ENCODE measurements around the gene ETV2.
"Not testable (repeated sequence)": the region's sequence is repeated elsewhere in the genome, so short reads cannot be mapped to it uniquely, and the experiment has no call there.

The ETV2 gene, protein sequence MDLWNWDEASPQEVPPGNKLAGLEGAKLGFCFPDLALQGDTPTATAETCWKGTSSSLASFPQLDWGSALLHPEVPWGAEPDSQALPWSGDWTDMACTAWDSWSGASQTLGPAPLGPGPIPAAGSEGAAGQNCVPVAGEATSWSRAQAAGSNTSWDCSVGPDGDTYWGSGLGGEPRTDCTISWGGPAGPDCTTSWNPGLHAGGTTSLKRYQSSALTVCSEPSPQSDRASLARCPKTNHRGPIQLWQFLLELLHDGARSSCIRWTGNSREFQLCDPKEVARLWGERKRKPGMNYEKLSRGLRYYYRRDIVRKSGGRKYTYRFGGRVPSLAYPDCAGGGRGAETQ

DNA sequence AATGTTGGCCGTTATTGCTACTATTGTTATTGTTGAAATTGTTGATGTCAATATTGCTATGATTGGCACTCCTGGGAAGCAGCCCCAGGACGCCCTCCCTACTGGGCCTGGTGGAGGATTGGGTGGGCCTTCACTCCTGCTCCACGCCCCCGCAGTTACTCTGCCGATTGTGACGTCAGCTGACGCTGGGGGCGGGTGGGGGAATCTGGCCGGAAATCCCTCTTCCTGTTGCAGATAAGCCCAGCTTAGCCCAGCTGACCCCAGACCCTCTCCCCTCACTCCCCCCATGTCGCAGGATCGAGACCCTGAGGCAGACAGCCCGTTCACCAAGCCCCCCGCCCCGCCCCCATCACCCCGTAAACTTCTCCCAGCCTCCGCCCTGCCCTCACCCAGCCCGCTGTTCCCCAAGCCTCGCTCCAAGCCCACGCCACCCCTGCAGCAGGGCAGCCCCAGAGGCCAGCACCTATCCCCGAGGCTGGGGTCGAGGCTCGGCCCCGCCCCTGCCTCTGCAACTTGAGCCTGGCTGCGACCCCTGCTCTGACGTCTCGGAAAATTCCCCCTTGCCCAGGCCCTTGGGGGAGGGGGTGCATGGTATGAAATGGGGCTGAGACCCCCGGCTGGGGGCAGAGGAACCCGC lies at the start of gene ETV2:
Gene ETV2 (plus strand): TSS at position 231 of the 637 bp plus-strand sequence. CDS start 716 bp downstream, outside the sequence.
- no peak for DNase-seq

DNA sequence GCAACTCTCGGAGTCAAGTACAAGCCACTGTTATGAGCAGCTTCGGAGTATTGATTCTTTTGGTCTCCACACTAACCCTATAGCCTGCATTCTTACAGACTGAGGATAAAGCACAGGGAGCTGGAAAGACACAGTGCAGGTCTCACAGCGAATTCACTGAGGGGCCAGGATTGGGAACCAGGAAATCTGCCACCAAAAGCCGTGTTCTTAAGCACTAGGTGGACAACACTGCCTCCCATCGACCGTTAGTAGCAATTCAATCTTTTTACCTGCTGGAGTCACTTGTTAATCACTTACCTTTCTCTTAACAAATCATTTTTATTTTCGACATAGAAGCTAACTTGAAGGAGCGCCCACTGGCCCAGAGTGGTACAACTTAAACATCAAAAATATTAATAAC lies 49.3 kb upstream of the ETV2 start:
- no peak for DNase-seq

- DNase-seq = not testable (repeated sequence)
Measured at GRCh38 chr19:35595026-35595425, 46.5 kb upstream of the ETV2 start.

GRCh38 chr19:35595928-35596327 lies 45.6 kb upstream of the ETV2 start:
- DNase-seq = no peak

DNA sequence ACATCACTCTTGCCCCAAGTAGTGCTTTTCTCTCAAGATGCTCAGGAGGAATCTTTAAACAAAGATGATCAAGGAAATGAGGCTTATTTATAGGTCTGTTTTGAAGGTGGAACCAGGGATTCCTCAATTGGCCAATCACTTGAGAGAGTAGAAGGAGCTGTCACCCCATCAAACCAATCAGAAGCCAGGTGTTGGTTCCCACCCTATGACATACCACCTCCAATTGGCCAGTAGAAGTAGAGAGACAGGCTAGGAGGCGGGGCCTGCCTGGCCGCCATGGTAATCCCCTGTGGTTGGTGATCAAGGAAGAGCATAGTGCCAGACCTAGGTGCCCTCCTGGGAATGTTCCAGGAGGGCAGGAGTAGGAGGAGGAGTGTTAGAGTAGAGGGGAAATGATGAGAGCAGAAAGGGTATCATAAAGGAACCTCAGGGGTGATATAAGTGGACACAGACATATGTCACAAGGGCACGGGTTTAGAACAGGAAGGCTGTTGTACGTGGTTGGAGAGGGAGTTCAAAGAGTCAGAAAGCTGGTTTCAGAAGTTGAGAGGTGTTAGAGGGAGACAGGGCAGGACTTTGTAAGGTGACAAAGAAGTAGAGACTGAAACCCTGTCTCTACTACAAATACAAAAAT lies 45.1 kb upstream of the ETV2 start:
- DNase-seq = no peak

GRCh38 chr19:35601971-35602370 lies 39.6 kb upstream of the ETV2 start:
- no peak for DNase-seq

DNA sequence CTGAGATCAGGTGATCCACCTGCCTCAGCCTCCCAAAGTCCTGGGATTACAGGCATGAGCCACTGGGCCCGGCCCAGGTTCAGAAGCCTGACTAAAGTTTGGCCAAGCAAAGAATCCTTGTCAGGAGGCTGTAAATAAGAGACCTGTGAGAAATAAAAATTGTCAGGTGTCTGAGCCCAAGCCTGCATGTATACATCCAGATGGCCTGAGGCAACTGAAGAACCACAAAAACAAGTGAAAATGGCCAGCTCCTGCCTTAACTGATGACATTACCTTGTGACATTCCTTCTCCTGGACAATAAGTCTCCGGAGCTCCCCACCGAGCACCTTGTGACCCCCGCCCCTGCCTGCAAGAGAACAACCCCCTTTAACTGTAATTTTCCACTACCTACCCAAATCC lies 37.1 kb upstream of the ETV2 start:
- not testable (repeated sequence) for DNase-seq

- not testable (repeated sequence) for DNase-seq
Measured at GRCh38 chr19:35607170-35607569, 34.4 kb upstream of the ETV2 start.

DNA sequence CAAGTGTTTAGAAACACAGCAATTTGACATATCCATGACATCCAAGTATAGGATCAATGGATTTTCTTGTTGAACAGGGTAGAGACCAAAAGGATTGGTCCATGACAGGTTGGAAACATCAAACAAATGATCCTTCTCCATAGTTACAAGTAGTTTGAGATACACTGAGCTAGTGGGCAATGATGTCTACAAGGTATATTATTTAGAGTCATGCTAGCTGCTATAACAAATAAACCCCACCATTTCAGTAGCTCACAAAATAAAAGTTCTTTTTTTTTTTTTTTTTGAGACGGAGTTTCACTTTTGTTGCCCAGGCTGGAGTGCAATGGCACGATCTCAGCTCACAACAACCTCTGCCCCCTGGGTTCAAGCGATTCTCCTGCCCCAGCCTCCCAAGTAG lies 33.9 kb upstream of the ETV2 start:
- no peak for DNase-seq

- no peak for DNase-seq
Measured at GRCh38 chr19:35608251-35608650, 33.3 kb upstream of the ETV2 start.

- DNase-seq = no peak
Measured at GRCh38 chr19:35609851-35610353, 31.6 kb upstream of the ETV2 start.

DNA sequence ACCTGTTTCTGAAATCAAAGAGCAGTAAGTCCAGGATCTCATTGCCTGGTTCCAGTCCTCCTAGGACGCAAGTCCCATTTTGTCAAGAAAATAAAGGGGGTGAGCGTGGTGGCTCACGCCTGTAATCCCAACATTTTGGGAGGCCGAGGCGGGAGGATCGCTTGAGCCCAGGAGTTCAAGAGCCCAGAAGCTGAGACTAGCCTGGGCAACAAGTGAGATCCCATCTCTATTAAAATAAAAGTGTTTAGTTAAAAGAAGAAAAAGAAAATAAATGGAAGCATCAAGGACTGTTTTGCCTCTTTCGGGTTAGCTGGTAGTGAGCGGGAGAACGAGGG lies 29.4 kb upstream of the ETV2 start:
- no peak for DNase-seq

GRCh38 chr19:35612559-35613321 lies 28.8 kb upstream of the ETV2 start, which contains the start of gene HAUS5:
HAUS5 (plus strand) TSS chr19:35612735; CDS start chr19:35612795, 60 bp downstream.
- DNase-seq = peak; percentile 95

DNA sequence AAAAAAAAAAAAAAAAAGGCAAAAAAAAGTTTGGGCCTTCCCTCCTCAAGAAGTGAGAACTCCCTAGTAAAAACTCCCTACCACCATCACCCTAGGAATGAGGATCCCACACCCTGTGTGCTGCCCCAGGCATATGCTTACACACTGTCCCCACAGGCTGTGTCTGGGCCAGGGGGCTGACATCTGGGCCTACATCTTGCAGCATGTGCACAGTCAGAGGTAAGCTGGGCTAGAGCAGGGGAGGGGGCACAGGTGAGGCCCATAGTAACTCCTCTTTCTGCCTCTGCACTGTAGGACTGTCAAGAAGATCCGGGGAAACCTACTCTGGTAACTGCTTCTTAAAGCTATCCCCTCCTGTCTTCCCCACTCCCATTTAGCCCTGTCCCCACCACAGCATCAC lies 28.0 kb upstream of the ETV2 start:
- DNase-seq = no peak

DNA sequence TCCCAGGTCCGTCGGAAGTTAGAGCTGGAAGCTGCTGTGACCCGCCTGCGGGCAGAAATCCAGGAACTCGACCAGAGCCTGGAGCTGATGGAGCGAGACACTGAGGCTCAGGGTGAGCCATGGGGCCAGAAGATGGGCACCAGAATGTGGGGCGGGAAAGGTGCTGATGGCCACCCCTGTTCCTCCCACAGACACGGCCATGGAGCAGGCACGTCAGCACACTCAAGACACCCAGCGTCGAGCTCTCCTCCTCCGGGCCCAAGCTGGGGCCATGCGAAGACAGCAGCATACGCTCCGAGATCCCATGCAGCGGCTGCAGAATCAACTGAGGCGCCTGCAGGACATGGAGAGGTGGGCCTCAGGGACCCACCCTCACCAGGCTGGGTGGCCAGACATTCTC lies 26.5 kb upstream of the ETV2 start:
- DNase-seq = no peak

GRCh38 chr19:35618857-35619256 lies 22.7 kb upstream of the ETV2 start:
- no peak for DNase-seq

GRCh38 chr19:35619290-35619923 lies 22.1 kb upstream of the ETV2 start:
- DNase-seq = no peak

GRCh38 chr19:35620001-35620400 lies 21.5 kb upstream of the ETV2 start:
- DNase-seq = no peak

DNA sequence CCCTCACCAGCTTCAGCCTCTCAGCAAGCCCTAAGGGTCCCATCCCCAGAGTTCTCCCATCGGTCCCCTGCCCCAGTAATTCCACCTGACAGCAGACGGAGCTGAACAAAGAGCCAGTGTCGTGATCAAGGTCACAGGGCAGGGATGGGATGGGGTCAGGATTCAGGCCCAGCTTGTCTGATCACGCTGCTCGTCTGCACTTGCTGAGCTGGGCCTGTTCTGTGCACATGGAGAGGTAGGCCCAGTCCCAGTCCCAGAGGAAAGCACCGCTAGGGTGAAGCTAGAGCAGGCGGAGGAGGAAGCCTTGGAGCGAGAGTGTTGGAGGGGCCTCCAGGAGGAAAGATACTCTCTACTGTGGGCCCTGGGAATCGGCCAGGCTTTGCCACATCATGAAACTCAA lies 19.8 kb upstream of the ETV2 start:
- no peak for DNase-seq

DNA sequence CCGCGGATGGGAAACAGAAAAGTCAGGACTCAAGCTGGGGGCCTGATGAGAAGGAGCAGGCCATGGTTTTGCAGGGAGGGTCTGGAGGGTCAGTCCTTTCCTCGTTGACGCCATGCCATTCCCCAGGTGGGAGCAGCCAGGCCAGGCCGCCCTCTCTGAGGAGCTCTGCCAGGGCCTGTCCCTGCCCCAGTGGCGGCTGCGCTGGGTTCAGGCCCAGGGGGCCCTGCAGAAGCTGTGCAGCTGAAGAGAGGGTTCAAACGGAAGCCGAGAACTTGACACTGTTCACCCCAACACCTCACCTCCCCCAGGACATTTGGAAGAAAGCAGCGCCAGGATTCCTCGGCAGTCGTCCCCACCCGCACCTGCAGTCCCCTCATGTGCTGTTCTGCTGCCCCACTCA lies 18.8 kb upstream of the ETV2 start:
- no peak for DNase-seq

DNA sequence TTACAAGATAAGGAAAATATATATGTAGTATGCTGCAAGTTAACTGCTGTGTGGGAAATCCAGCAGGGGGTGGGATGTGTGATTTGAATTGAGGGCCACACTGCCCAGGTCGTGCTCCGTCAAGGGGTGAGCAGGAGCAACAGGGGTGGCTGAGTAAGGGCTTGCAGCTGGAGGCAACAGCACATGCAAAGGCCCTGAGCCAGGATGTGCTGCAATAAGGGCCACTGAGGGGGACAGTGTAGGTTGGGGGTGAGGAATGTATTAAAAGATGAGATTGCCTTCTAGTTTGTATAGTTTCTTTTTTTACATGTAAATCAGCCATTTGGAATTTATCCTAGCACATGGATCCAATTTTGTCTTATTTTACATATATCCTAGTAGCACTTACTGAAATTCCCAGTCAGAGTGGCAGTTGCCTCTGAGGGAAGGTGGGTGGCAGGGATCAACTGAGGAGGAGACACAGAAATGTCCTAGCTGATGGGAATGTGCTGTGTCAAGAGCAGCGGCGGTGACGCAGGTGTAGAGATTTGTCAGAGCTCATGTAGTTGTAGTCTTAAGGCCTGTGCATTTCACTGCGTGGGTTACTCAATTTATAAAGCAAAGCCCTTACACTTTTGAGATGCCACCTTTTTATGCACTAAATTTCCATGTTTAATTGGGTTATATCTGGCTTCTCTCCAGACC lies 18.1 kb upstream of the ETV2 start:
- no peak for DNase-seq

GRCh38 chr19:35628264-35628564 lies 13.3 kb upstream of the ETV2 start:
- DNase-seq = no peak

Measured in left hindlimb (tissue), 1 donor.